ENCODE data around the gene CRAMP1.

DNA sequence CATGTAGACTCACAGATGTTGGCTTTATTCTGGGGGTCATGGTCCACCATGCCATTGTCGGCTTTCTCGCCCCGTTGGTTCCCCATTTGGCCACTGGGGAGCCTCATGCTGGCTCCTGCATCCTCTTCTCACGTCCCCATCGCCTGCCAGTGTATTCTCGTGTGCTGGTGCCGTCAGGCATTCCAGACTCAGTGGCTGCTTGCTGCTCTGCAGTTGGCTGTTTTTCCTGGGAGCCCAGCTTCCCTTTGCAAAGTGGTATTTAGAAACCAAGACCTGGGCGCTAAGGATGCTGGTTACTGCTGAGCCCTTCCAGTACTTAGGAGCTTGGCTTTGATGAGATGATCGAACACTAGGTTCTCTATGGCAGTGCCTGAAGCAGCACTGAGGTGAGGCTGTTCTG lies 19.1 kb downstream of the CRAMP1 start:
- TF ChIP-seq TAF1 (IDR thresholded peaks at IDR 0.05; ENCODE audit: borderline replicate concordance, insufficient read depth, low read length) (no peak), SIN3A (IDR thresholded peaks at IDR 0.05; ENCODE audit: borderline replicate concordance, insufficient read depth, low read length) (no peak), POLR2AphosphoS5 (IDR thresholded peaks at IDR 0.05; ENCODE audit: low read depth, low read length) (no peak), FOXP2 (optimal IDR thresholded peaks at IDR 0.05; ENCODE audit: borderline replicate concordance, extremely low read depth, extremely low read length, insufficient read depth) (no peak)
- TF ChIP-seq, protein P1, sequence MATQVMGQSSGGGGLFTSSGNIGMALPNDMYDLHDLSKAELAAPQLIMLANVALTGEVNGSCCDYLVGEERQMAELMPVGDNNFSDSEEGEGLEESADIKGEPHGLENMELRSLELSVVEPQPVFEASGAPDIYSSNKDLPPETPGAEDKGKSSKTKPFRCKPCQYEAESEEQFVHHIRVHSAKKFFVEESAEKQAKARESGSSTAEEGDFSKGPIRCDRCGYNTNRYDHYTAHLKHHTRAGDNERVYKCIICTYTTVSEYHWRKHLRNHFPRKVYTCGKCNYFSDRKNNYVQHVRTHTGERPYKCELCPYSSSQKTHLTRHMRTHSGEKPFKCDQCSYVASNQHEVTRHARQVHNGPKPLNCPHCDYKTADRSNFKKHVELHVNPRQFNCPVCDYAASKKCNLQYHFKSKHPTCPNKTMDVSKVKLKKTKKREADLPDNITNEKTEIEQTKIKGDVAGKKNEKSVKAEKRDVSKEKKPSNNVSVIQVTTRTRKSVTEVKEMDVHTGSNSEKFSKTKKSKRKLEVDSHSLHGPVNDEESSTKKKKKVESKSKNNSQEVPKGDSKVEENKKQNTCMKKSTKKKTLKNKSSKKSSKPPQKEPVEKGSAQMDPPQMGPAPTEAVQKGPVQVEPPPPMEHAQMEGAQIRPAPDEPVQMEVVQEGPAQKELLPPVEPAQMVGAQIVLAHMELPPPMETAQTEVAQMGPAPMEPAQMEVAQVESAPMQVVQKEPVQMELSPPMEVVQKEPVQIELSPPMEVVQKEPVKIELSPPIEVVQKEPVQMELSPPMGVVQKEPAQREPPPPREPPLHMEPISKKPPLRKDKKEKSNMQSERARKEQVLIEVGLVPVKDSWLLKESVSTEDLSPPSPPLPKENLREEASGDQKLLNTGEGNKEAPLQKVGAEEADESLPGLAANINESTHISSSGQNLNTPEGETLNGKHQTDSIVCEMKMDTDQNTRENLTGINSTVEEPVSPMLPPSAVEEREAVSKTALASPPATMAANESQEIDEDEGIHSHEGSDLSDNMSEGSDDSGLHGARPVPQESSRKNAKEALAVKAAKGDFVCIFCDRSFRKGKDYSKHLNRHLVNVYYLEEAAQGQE (IDR thresholded peaks at IDR 0.05; ENCODE audit: insufficient read depth in 1 of 2, low read depth in 2 of 2, low read length in 2 of 2): no peak
